Measurements from ENCODE around the gene PEF1.

PEF1 gene

GRCh38 chr1:31655756-31656155, 11.1 kb upstream of the PEF1 start:
- peaks cover 13% of the 10 kb centered on the region for H3K4me1 Mint-ChIP-seq (ENCODE audit: low read depth)
- H3K27me3 Mint-ChIP-seq, result peaks cover 1% of the 10 kb centered on the region
- no peaks in the 10 kb centered on the region for H3K36me3 Mint-ChIP-seq (ENCODE audit: low read depth)
- intact Hi-C loops (cut with micrococcal nuclease), result no loop called here
- no peak overlapping the region for H3K27ac Mint-ChIP-seq
- H3K4me3 Mint-ChIP-seq, result no peak overlapping the region
- no peaks in the 10 kb centered on the region for H3K9me3 Mint-ChIP-seq

- H3K4me1 Mint-ChIP-seq (ENCODE audit: low read depth), result peaks cover 13% of the 10 kb centered on the region
- intact Hi-C loops (cut with micrococcal nuclease), result no loop called here
- no peaks in the 10 kb centered on the region for H3K36me3 Mint-ChIP-seq (ENCODE audit: low read depth)
- no peak overlapping the region for H3K27ac Mint-ChIP-seq
- H3K27me3 Mint-ChIP-seq, result peaks cover 1% of the 10 kb centered on the region
- H3K9me3 Mint-ChIP-seq, result no peaks in the 10 kb centered on the region
- no peak overlapping the region for H3K4me3 Mint-ChIP-seq
These were observed 10.4 kb upstream of the PEF1 start for GRCh38 chr1:31655104-31655503.

- H3K9me3 Mint-ChIP-seq, result no peaks in the 10 kb centered on the region
- no peaks in the 10 kb centered on the region for H3K36me3 Mint-ChIP-seq (ENCODE audit: low read depth)
- H3K27me3 Mint-ChIP-seq, result peaks cover 1% of the 10 kb centered on the region
- intact Hi-C loops (cut with micrococcal nuclease), result no loop called here
- no peak overlapping the region for H3K4me3 Mint-ChIP-seq
- H3K27ac Mint-ChIP-seq, result no peak overlapping the region
- peaks cover 13% of the 10 kb centered on the region for H3K4me1 Mint-ChIP-seq (ENCODE audit: low read depth)
These were observed 9.7 kb upstream of the PEF1 start for GRCh38 chr1:31654474-31654776.

- H3K36me3 Mint-ChIP-seq (ENCODE audit: low read depth), result no peaks in the 10 kb centered on the region
- no peaks in the 10 kb centered on the region for H3K9me3 Mint-ChIP-seq
- no peak overlapping the region for H3K27ac Mint-ChIP-seq
- H3K27me3 Mint-ChIP-seq, result peaks cover 1% of the 10 kb centered on the region
- intact Hi-C loops (cut with micrococcal nuclease), result no loop called here
- H3K4me1 Mint-ChIP-seq (ENCODE audit: low read depth), result peaks cover 13% of the 10 kb centered on the region
- H3K4me3 Mint-ChIP-seq, result no peak overlapping the region
These were observed 9.2 kb upstream of the PEF1 start for GRCh38 chr1:31653717-31654473.

GRCh38 chr1:31652891-31653499, 8.3 kb upstream of the PEF1 start:
- no peak overlapping the region for H3K4me3 Mint-ChIP-seq
- peaks cover 1% of the 10 kb centered on the region for H3K27me3 Mint-ChIP-seq
- H3K4me1 Mint-ChIP-seq (ENCODE audit: low read depth), result peaks cover 4% of the 10 kb centered on the region
- intact Hi-C loops (cut with micrococcal nuclease), result no loop called here
- H3K36me3 Mint-ChIP-seq (ENCODE audit: low read depth), result no peaks in the 10 kb centered on the region
- H3K9me3 Mint-ChIP-seq, result no peaks in the 10 kb centered on the region
- no peak overlapping the region for H3K27ac Mint-ChIP-seq

GRCh38 chr1:31651766-31652165, 7.1 kb upstream of the PEF1 start:
- H3K4me3 Mint-ChIP-seq, result no peak overlapping the region
- H3K27me3 Mint-ChIP-seq, result peaks cover 1% of the 10 kb centered on the region
- H3K36me3 Mint-ChIP-seq (ENCODE audit: low read depth), result no peaks in the 10 kb centered on the region
- H3K4me1 Mint-ChIP-seq (ENCODE audit: low read depth), result no peaks in the 10 kb centered on the region
- no peaks in the 10 kb centered on the region for H3K9me3 Mint-ChIP-seq
- no peak overlapping the region for H3K27ac Mint-ChIP-seq
- intact Hi-C loops (cut with micrococcal nuclease), result no loop called here

- intact Hi-C loops (cut with micrococcal nuclease), result no loop called here
- H3K4me3 Mint-ChIP-seq, result no peak overlapping the region
- no peak overlapping the region for H3K27ac Mint-ChIP-seq
- no peaks in the 10 kb centered on the region for H3K36me3 Mint-ChIP-seq (ENCODE audit: low read depth)
- peaks cover under 1% of the 10 kb centered on the region for H3K27me3 Mint-ChIP-seq
- no peaks in the 10 kb centered on the region for H3K9me3 Mint-ChIP-seq
- H3K4me1 Mint-ChIP-seq (ENCODE audit: low read depth), result peaks cover 1% of the 10 kb centered on the region
These were observed 6.4 kb upstream of the PEF1 start for GRCh38 chr1:31651089-31651420.

- Mint-ChIP-seq H3K4me1 (ENCODE audit: low read depth) (peaks cover 5% of the 10 kb centered on the region), H3K4me3 (no peak overlapping the region), H3K27me3 (no peaks in the 10 kb centered on the region), H3K27ac (no peak overlapping the region), H3K9me3 (no peaks in the 10 kb centered on the region), H3K36me3 (ENCODE audit: low read depth) (no peaks in the 10 kb centered on the region)
- intact Hi-C loops (cut with micrococcal nuclease), result no loop called here
These were observed 5.7 kb upstream of the PEF1 start for GRCh38 chr1:31650161-31651088.

GRCh38 chr1:31648641-31649357, 4.1 kb upstream of the PEF1 start:
- Mint-ChIP-seq H3K4me3 (no peak overlapping the region), H3K27me3 (no peaks in the 10 kb centered on the region), H3K9me3 (no peaks in the 10 kb centered on the region), H3K27ac (no peak overlapping the region), H3K36me3 (ENCODE audit: low read depth) (peaks cover 12% of the 10 kb centered on the region), H3K4me1 (ENCODE audit: low read depth) (peaks cover 8% of the 10 kb centered on the region)
- intact Hi-C loops (cut with micrococcal nuclease), result no loop called here

- H3K4me1 Mint-ChIP-seq (ENCODE audit: low read depth), result peaks cover 10% of the 10 kb centered on the region
- intact Hi-C loops (cut with micrococcal nuclease), result no loop called here
These were observed 3.5 kb upstream of the PEF1 start for GRCh38 chr1:31648190-31648589.

GRCh38 chr1:31647106-31647505, 2.4 kb upstream of the PEF1 start:
- Mint-ChIP-seq H3K4me3 (no peak overlapping the region), H3K27me3 (no peaks in the 10 kb centered on the region), H3K4me1 (ENCODE audit: low read depth) (peaks cover 10% of the 10 kb centered on the region), H3K27ac (no peak overlapping the region), H3K9me3 (no peaks in the 10 kb centered on the region), H3K36me3 (ENCODE audit: low read depth) (peaks cover 12% of the 10 kb centered on the region)
- intact Hi-C loops (cut with micrococcal nuclease), result no loop called here

More at GRCh38 chr1:31648190-31648589, 3.5 kb upstream of the PEF1 start:
- no peak overlapping the region for H3K4me3 Mint-ChIP-seq
- H3K9me3 Mint-ChIP-seq, result no peaks in the 10 kb centered on the region
- no peak overlapping the region for H3K27ac Mint-ChIP-seq
- H3K27me3 Mint-ChIP-seq, result no peaks in the 10 kb centered on the region
- H3K36me3 Mint-ChIP-seq (ENCODE audit: low read depth), result peaks cover 12% of the 10 kb centered on the region

- no peaks in the 10 kb centered on the region for H3K27me3 Mint-ChIP-seq
- no peaks in the 10 kb centered on the region for H3K9me3 Mint-ChIP-seq
- no peak overlapping the region for H3K27ac Mint-ChIP-seq
- H3K4me3 Mint-ChIP-seq, result no peak overlapping the region
- H3K4me1 Mint-ChIP-seq (ENCODE audit: low read depth), result peaks cover 10% of the 10 kb centered on the region
- intact Hi-C loops (cut with micrococcal nuclease), result no loop called here
- peaks cover 12% of the 10 kb centered on the region for H3K36me3 Mint-ChIP-seq (ENCODE audit: low read depth)
These were observed 1.7 kb upstream of the PEF1 start for GRCh38 chr1:31646259-31646960.

GRCh38 chr1:31645274-31645568, 545 bp upstream of the PEF1 start:
- H3K27ac Mint-ChIP-seq, result peak overlapping the region; percentile 98
- peaks cover 10% of the 10 kb centered on the region for H3K4me1 Mint-ChIP-seq (ENCODE audit: low read depth)
- no peaks in the 10 kb centered on the region for H3K27me3 Mint-ChIP-seq
- no peaks in the 10 kb centered on the region for H3K9me3 Mint-ChIP-seq
- H3K36me3 Mint-ChIP-seq (ENCODE audit: low read depth), result peaks cover 12% of the 10 kb centered on the region
- H3K4me3 Mint-ChIP-seq, result peak overlapping the region; percentile 98
- intact Hi-C loops (cut with micrococcal nuclease), result loop anchor here (2.0 kb wide), 1 partner anchor 20 kb away; no protein-coding TSS in a partner anchor
